HCEC 1CT (cell line): Measurements from ENCODE around the gene ZNF213.

Experiments
- DNase-seq: peaks from one replicate; pipeline ENCODE4 v3.0.0-alpha.2; 2017

The ZNF213 gene

DNA sequence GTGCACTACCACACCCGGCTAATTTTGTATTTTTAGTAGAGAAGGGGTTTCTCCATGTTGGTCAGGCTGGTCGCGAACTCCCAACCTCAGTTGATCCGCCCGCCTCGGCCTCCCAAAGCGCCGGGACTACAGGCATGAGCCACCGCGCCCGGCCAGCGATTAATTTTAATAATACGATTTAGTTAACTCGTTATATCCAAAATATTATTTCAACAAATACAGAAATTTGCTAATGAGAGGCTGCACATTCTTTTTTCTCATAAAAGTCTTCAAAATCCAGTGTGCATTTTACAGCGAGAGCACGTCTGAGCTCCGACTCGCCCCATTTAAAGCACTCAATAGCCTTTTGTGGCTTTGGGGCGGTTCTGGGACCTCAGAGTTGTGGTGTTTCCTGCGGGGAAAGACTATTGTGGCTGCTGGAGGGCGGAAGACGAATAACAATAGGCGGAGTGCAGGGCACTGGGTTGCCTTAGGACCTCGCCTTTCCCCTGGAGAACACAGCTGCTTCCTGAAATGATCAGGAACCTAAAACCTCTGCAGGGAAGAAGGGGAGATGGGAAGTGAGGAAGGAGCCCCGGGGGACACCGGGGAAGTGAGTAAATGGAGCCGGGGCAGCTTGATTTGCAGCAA lies 32.9 kb upstream of the ZNF213 start:
- DNase-seq, result no peak

DNA sequence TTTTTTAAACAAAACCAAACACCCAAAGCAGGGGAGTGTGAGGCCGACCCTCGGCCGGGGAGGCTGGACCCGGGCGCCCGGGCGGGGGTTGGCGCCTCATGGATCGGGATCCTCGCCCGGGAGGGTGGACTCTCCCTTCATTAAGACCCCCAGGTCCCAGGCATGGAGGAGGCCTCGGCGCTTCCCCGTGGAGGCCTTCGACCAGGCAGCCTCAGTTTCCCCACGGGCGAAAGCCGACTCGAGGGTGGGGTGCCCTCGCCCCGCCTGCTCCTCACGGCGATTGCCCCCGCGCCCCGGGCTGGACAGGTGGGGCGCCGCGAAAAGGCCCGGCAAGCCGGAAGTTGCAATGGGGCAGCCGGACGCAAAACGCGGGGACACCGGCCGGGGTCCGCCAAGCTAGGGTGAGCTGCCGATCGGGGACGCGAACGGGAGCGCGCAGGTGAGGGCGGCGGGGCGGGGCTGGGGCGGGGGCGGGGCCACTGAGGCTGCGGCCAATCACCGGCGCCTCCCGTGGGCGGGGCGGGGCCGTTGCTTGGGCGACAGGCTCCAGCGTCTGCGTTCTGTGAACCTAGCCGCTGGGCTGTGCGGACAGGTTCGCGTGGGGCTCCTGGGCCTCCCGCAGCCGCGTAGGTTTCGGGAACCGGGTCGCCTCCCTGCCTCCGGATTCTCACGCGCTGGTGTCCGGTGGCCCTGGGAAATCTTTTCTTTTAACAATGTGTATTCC lies 28.5 kb upstream of the ZNF213 start:
- DNase-seq, result peak; percentile 85

DNA sequence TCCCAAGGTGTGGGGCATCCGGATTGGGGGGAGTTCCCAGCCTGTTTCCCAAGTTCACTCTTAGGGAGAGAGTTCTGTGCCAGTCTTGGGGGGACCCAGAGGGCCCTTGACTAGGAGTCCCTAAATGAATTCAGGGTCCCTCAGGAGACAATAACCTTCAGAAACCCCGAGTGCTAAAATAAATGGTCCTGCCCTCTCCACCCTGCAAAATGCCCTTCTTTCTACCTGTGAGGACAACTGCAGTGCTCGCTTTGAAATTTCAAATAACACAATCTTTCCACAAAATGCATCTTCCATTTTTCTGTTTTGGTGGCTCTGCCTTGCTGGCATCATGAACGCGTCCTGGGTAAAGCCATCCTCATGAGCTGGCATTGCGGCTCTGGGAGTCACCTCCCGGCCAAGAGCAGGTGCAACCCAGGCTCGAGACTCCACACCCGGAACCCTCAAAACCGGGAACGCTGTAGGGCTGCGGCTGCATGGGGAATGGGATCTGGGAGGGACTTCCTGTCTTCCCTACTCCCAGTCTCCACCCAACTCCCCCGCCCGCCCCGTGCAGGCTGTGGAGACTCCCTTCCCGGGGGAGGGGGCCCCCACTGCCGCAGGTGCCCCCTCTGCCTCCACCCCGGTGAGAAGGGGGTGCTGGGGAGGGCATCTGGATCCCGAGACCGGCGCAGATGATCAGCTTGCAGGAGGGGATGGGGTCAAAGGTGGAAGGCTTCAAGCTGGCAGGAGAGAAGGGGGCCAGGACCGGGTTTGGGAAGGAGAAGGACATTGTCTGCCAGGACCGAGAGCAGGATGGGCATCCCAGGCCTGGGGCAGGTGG lies 22.6 kb upstream of the ZNF213 start, which contains the start of gene ZNF205:
TSS of gene ZNF205 (plus strand) at position 529 of the 823 bp plus-strand sequence. CDS start 845 bp downstream, outside the sequence.
- peak; percentile 68 for DNase-seq

DNA sequence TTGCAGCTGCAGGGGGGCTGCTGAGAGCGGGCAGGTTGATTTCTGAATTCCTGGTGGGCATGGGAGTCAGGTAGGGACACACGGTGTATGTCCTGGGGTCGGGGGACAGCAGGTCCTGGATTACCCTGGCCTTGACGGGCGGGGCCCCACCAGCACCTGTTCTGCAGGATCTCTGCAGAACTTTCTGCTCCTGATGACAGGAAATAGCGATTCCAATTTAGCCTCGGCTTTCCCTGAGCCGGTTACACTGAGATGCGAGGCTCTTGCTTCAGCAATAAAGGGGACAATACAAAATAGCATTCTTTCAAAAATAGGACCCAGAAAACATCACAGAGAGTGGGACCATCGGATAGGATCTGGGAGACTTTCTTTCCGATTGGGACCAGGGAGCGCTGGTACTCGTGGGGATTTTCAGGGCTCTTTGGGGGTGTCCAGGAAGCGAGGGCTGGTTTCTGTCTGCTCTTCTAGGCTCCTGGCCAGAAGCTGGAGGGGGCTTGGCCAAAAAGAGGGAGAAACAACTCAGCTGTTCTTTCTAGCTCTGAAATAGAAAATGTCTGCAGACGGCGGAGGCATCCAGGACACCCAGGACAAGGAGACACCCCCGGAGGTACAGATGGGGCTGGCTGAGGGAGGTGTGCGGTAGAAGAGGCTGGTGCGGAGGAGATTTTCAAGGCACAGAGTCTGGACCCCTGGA lies 21.8 kb upstream of the ZNF213 start:
- DNase-seq, result no peak

DNA sequence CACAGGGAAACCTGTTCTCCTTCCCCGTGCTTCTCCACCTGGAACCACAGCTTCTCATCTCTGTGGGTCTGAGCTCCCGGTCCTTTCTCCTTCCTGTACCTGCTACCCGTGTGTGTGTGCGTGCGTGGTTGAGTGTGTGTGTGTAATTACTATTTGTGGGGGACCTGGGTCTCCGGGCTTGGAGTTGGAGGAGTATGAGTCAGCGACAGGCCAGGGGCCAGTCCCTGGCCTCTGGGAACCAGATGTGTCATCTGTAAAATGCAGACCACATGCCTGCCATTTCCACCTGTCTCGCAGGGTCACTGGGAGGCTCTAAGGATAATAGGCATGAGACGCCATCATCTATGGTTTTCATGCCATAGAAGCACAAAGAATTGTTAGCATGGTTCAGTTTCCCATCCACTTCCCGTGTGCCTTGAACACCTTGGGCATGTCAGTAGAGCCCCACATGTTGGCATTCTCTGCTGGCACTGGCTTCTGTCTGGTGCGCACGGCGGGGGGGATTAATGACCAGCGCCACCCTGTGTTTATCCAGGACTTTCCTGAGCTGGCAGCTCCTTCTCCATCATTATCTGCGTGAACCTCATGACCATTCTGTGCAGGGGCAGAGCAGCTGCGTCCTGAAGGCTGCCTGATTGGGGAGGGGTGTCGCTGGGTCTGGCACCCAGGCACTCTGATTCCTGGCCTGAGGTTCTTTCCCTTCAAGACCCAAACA lies 20.9 kb upstream of the ZNF213 start:
- DNase-seq, result no peak

DNA sequence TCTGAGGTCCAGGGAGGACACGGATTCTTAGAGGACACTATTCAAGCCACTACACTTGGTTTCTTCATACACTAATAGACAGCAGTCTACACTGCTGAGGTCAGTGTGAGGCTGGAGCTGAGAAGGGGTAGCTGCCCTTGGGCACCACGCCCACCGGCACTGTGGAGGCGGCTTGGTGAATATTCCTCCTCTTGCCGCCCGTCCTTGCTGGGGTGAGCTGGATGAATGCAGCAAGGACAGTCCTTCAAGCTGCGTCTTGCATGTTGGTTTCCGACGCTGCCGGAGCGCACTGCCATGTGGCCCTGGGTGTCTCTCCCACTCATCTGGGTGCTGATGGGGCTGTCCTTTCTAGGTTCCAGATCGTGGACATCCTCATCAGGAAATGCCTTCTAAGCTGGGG lies 19.8 kb upstream of the ZNF213 start:
- no peak for DNase-seq

DNA sequence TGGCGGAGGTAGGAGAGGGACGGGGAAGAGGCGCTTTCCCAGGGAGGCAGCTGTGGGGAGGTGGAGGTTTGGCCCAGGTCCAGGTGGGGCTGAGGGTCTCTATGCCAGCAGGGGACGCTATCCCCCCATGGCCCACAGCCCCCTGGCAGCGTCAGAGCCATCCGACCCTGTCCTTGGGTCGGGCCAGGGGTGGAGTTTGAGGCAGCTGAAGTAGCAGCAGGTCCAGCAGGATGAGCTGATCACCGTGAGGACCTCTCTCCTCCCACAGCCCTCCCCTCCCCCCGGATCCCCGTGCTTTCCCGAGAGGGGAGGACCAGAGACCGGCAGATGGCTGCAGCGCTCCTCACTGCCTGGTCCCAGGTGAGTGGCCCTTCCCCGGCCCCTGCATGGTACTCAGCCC lies 19.3 kb upstream of the ZNF213 start:
- DNase-seq, result no peak

DNA sequence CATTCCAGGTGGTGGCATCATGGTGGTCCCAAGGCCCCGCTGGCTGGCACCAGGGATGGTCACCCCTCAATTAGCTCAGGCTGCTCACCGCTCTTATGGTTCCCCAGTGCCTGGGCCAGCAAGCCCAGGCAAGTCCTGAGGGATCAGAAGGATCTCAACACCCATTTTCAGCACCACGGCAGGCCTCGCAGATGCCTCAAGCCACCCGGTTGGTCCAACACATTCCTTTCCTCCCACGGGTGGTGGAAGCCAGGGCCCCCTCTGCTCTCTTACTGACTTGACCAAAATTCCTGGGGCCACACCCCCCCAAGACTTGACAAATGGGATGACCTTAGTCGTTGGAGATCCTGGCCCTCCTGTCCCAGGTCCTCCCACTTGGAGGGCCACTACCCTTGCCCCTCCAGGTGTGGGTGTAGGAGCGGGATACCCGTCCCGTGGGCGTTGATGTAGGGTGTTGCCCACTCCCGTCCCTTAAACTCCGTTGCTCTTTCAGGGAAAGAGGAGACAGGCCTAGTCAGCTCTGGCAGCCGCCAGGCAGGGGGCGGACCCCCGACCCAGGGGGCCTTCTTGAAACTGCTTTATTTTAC lies 16.5 kb upstream of the ZNF213 start:
- no peak for DNase-seq

DNA sequence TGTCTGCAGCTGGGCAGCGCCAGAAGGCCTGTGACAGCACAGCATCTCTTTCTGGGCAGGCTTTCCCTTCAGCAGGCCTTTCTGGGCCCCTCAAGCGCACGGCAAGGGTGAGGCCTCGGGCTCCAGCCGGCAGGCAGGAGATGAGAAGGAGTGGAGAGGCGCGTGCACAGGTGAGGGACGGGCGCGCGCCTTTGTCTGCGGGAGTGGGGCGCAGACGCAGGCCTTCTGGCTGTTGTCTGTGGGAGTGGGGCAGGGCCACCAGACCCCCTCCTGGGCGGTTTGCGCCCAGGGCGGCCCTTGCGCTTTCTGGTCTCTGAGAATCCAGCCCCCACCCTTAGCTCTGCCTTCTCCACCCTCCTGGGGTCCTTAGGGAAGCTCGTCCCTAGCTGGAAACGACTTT lies 16.0 kb upstream of the ZNF213 start:
- DNase-seq, result no peak

DNA sequence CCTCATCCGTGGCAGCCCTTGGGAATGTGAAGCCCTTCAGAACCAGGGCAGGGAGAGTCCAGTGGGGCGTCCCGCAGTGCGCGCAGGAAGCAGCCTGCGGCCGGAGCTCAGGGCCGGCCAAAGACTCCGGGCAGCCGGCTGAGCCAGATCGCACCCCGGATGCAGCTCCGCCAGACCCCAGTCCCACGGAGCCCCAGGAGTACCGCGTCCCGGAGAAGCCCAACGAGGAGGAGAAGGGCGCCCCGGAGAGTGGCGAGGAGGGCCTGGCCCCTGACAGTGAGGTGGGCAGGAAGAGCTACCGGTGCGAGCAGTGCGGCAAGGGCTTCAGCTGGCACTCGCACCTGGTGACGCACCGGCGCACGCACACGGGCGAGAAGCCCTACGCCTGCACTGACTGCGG lies 15.5 kb upstream of the ZNF213 start:
- no peak for DNase-seq

DNA sequence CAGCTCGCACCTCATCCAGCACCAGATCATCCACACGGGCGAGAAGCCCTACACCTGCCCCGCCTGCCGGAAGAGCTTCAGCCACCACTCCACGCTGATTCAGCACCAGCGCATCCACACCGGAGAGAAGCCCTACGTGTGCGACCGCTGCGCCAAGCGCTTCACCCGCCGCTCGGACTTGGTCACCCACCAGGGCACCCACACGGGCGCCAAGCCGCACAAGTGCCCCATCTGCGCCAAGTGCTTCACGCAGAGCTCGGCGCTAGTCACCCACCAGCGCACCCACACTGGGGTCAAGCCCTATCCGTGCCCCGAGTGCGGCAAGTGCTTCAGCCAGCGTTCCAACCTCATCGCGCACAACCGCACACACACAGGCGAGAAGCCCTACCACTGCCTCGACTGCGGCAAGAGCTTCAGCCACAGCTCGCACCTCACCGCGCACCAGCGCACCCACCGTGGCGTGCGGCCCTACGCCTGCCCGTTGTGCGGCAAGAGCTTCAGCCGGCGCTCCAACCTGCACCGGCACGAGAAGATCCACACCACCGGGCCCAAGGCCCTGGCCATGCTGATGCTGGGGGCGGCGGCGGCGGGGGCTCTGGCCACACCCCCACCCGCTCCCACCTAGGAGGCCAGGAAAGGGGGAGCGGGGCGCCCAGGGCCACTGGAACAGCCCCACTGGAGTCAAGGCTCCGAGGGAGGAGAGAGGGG lies 15.0 kb upstream of the ZNF213 start:
- DNase-seq, result no peak

DNA sequence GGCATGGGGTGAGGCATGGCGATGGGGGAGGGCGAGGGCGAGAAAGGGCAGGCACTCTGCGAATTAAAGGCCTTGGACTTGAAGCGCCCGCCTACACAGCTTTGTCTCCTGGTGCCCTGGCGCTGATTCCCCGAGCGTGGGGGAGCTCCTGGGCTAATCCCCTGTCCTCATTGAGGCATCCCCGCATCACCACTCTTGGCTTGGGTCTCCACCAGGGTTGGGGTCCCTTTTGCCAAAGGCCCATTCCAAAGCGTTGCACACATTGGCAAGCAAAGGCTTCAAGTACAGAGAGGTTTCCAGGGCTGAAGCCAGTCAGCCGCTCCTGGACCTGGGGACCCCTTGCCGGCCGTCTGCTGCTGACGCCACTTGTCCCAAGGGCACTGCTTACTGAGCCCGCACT lies 14.4 kb upstream of the ZNF213 start:
- no peak for DNase-seq

DNA sequence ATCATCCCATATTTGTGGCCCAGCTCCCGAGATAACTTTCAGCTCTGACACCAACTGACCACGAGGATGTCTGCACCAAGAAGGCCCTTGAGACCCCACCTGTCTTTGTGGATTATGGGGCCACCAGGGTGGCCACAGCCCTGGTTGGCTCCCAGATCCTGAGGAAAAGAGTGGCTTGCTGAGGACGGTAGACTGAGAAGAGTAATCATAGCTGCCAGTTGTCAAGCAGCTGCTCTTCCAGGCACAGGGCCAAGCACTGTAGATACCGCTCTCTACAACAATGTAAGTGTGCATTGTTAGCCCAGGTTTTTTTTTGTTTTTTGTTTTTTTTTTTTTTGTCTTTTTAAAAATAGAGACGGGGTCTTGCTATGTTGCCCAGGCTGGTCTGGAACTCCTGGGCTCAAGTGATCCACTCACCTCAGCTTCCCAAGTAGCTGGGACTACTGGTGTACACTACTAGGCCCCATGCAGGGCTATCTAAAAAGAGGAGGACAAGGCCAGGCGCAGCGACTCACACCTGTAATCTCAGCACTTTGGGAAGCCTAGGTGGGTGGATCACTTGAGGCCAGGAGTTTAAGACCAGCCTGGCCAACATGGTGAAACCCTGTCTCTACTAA lies 12.9 kb upstream of the ZNF213 start:
- no peak for DNase-seq

DNA sequence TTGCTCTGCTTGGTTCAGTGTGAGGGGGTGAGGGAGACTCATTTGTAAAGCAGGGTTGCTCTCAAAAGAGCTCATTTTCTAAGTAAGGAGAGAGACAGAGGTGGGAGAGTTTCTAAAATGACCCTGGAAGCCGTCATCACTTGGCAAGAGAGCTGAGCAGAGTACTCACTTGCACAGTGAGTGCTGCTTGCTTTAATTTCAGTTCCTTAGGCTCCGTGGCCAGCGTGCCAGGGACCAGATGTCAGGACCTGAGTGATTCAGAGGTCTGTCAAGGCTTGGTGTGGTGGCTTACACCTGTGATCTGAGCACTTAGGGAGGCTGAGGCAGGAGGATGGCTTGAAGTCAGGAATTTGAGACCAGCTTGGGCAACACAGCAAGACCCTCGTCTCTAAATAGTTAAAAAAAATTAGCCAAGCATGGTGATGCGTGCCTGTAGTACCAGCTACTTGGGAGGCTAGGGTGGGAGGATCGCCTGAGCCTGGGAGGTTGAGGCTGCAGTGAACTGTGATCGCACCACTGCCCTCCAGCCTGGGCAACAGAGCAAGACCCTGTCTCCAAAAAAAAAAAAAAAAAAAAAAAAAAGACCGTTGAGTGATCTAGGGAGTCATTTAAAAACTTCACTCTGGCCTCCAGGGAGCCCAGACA lies 11.8 kb upstream of the ZNF213 start:
- no peak for DNase-seq

DNA sequence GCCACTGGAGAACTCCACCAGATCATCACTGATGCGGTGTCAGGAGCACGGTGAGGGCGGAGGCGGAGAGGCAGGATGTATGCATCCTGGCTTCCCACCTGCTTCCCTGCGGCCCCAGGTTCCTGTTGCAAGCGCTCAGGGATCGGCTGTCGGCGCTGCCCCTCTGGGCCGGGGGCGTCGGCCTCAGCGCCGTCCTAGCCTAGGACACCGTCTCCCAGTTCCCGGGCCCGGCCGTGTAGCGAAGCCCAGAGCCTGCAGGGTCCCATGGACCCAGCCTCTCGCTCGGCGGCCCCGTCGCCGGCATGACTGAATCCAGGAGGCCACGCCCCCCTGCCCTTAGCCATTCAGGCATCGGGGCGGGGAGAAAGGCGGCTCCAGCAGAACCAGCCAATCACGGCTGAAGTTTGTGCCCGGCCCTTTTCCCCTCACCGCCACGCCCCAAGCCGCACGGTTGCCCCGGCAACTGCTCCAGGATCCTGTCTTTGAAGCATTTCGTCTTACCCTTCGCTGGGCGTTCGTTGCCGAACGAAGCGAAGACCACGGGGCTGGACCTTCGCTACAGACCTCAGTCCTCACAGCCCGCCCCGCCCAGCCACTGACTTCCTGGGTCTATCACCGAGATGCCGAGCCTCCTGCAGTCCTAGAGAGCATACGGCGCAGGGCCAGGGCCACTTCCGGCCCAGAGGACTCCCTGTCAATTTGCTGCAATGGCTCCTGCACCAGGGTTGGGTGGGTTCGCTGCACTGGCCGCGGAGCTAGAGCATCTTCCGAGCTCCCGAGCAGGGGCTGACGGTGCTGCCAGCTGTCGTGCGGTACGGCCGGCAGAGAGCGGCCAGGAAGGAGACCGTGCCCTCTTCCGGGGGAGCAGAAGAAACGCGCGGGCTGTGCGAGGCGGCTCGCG lies 10.6 kb upstream of the ZNF213 start:
- DNase-seq, result peak; percentile 93

DNA sequence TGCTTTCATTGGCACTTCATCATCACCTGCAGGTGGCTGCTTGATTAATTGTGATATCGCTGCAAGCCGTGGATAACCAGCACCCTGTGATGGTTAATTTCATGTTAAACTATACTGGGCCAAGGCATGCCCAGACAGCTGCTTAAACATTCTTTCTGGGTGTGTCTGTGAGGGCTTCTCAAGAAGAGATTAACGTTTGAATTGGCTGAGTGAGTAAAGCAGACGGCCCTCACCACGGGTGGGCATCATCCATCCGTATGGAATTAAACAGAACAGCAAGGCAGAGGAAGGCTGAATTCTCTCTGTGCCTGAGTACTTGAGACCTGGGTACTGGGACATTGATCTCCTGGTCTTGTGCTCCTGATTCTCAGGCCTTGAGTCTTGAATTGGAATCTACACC lies 7.1 kb upstream of the ZNF213 start:
- DNase-seq, result no peak

DNA sequence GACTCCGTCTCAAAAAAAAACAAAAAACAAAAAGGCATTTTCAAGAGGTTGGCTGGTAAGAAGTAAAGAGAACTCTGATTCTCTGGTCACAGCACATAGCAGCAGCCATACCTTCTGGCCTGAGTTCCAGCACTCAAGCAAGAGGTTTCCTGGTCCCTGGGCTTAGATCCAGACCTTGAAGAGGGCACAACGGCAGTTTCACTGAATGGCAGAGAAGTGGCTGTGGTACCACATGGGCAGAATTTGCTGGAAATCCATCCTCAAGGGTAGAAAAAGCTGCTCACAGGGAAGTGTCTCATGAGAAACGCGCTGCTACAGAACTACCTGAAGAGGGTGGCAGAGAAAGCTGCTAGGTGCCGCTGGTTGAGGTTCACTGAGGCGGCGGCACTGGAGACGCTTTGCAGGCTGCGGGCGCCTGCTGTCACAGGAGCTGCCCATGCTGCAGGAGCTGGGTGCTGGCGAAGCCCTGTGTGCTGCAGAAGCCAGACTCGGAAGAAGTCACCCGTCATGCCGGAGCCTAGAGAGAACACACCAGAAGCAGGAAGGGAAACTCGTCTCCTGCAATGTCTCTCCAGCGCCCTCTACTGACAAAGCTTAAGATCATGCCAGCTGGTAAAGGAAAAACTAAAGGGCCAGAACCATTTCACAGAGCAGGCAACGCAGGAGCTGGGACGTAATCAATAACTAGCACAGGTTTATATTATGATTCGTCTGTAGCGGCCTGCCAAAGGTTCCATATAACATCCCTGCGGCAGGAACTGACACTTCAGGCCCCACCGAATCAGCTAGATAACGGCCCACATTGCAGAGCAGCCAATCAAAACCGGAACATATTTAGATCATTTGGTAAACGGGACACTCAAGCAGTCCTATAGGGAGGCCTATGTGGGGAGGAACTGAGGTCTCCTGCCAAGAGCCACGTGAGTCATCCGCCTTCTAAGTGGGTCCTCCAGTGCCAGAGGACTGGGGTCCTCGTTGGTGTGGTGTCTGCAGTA lies 5.4 kb upstream of the ZNF213 start:
- DNase-seq, result peak; percentile 70

DNA sequence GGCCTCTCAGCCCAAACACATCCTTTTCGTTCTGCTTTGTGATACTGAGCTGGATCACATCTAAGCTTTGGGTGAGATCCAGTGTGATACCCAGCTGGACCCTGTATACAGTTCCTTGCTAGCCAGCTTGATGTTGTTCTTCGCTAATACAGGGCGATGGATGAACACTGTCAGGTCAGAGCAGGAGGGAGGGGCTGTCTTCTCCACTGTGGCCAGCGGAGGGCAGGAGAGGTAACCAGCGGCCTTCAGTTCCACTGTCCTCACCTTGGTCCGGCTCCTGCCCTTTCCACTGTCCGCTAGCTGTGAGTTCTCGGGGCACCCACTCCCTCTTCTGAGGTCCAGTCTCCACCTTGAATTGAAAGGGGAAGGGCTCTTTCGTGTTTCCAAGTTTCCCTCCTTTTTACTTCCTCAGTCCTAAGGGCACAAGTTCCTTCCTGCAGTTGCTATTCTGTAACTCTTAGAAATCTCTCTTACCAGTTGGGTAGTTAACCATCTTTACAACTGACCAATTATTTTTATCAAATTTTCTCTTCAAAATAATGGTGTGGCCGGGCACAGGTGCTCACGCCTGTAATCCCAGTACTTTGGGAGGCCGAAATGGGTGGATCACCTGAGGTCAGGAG lies 3.0 kb upstream of the ZNF213 start:
- DNase-seq, result peak; percentile 28
